ENCODE results near the gene HMCN2. TPM values are rescaled to one million over a fixed set of nuclear protein-coding genes. Genes with fewer than 3 reads are reported as not detected.

Gene HMCN2
- total RNA-seq, 6 experiments from 2014 or later, result under 0.01 to 0.05 (median 0.02) TPM; not detected in 3

DNA sequence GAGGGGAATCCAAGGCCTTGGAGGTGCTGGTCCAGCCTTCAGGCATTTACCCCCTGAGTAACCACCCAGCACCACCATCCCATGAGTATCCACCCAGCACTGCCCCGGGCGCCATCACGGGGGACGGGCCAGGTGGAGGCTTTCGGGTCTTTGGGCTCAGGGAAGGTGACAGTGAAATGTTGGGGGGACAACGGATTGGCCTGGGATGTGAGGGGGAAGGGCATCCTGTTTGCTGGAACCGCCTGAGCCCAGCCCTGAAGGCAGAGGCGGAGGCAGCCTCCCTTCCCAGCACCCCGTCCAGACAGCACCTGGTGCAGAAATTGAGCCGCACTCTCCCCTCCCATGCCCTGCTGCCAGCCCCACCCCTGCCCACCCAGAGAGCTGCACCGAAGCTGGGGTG lies 196.2 kb downstream of the HMCN2 start:
- DNase-seq, result no peak
- Mint-ChIP-seq H3K4me1 (ENCODE audit: low read depth) (no peaks in the 10 kb centered on the region), H3K9me3 (no peaks in the 10 kb centered on the region), H3K36me3 (ENCODE audit: low read depth) (no peaks in the 10 kb centered on the region), H3K27ac (no peak overlapping the region), H3K27me3 (ENCODE audit: insufficient read depth) (no peaks in the 10 kb centered on the region; the same call in 1 of the 2 replicates), H3K4me3 (no peak overlapping the region)
- TF ChIP-seq CTCF (IDR thresholded peaks at IDR 0.05), result no peak

DNA sequence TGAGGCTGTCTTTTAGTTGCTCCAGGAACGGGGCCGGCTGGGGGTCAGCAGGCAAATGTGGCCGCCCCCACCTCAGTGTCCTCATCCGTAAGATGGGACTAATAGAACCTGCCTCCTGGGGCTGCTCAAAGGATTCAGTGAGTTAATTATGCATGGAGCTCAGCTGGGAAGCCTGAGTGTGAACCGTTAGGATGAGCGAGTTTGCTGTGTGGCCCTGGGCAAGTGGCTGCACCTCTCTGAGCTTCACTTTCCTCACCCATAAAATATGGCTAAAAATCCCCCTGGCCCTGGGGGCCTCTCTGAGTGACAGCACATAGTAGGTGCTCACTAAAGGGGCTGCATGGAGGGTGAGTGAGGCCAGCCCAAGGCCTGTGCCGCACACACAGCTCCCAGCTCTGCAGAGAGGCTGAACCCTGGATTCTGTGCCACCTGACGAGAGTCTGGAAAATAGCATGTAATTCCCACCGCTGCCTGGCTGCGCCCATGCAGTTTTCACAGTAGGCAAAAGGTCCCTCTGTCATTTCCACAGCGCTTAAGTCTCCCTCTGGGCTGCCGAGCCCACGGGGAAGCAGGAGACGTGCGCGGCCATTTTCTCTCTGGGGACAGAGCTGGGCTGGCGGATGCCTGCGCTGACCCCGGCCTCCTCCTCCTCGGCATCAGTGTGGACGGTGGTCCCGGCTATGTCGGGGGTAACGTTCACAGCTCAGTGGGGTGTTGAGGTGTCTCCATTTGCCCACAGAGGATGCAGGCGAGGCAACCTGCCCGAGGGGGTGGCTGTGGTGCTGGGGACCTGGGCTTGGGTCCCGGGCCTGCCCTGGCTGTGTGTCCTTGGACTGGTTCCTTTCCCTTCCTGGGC lies 197.4 kb downstream of the HMCN2 start:
- H3K9me3 Mint-ChIP-seq, result no peaks in the 10 kb centered on the region
- TF ChIP-seq CTCF (IDR thresholded peaks at IDR 0.05), result no peak
- no peak overlapping the region for H3K4me3 Mint-ChIP-seq
- H3K27ac Mint-ChIP-seq, result no peak overlapping the region
- no peaks in the 10 kb centered on the region for H3K36me3 Mint-ChIP-seq (ENCODE audit: low read depth)
- no peak for DNase-seq
- peaks cover 4% of the 10 kb centered on the region; the same call in 1 of the 2 replicates for H3K27me3 Mint-ChIP-seq (ENCODE audit: insufficient read depth)
- no peaks in the 10 kb centered on the region for H3K4me1 Mint-ChIP-seq (ENCODE audit: low read depth)

- H3K4me3 Mint-ChIP-seq, result no peak overlapping the region
- no peaks in the 10 kb centered on the region for H3K9me3 Mint-ChIP-seq
- DNase-seq, result no peak
- peaks cover 4% of the 10 kb centered on the region; the same call in 1 of the 2 replicates for H3K27me3 Mint-ChIP-seq (ENCODE audit: insufficient read depth)
- TF ChIP-seq CTCF (IDR thresholded peaks at IDR 0.05), result no peak
- no peaks in the 10 kb centered on the region for H3K36me3 Mint-ChIP-seq (ENCODE audit: low read depth)
- no peaks in the 10 kb centered on the region for H3K4me1 Mint-ChIP-seq (ENCODE audit: low read depth)
- no peak overlapping the region for H3K27ac Mint-ChIP-seq
Measured at GRCh38 chr9:130463763-130464745, 198.5 kb downstream of the HMCN2 start.

GRCh38 chr9:130465383-130466096 lies 200.0 kb downstream of the HMCN2 start:
- Mint-ChIP-seq H3K4me3 (no peak overlapping the region), H3K4me1 (ENCODE audit: low read depth) (no peaks in the 10 kb centered on the region), H3K27me3 (ENCODE audit: insufficient read depth) (peaks cover 4% of the 10 kb centered on the region; the same call in 1 of the 2 replicates), H3K27ac (no peak overlapping the region), H3K36me3 (ENCODE audit: low read depth) (no peaks in the 10 kb centered on the region), H3K9me3 (no peaks in the 10 kb centered on the region)
- TF ChIP-seq CTCF (IDR thresholded peaks at IDR 0.05), result no peak
- DNase-seq, result no peak
